ENCODE data around the gene CDK4. TPM values are rescaled to one million over a fixed set of nuclear protein-coding genes. Genes with fewer than 3 reads are reported as not detected.
"Not testable (repeated sequence)": the region's sequence is repeated elsewhere in the genome, so short reads cannot be mapped to it uniquely, and the experiment has no call there.

The CDK4 gene
- total and polyA plus RNA-seq, 2 donors, result 38.5 to 96.8 TPM

GRCh38 chr12:57726151-57726883 is 25.8 kb downstream of the CDK4 start:
- no peaks in the 10 kb centered on the region for H3K4me1 ChIP-seq (ENCODE audit: control insufficient read depth in 2 of 2, insufficient read depth in 2 of 2, low read length in 2 of 2)
- 92% methylated on average over 79 of the region's 79 CpGs for WGBS
- no peak overlapping the region for H3K27ac ChIP-seq (ENCODE audit: low read depth in 1 of 2, low read length in 1 of 2)
- peak overlapping the region; percentile 11 to 26 for H3K4me3 ChIP-seq (ENCODE audit: low read length in 2 of 2)
- peaks cover 0 to 13% of the 10 kb centered on the region in 2 donors for H3K27me3 ChIP-seq (ENCODE audit: control insufficient read depth in 2 of 2, insufficient read depth in 1 of 2, low read length in 1 of 2)
- peak in 3 of 9 donors; percentile 37 to 65 (median 50) for DNase-seq (ENCODE audit: low read depth in 6 of 9, low spot score in 9 of 9)
- H3K36me3 ChIP-seq (ENCODE audit: control insufficient read depth in 2 of 2, insufficient read depth in 2 of 2, low read length in 1 of 2), result peaks cover 49 to 56% of the 10 kb centered on the region in 2 donors
- peaks cover 1 to 11% of the 10 kb centered on the region in 2 donors for H3K9me3 ChIP-seq (ENCODE audit: control insufficient read depth in 2 of 2, insufficient read depth in 1 of 2, low read length in 1 of 2)

- Histone ChIP-seq H3K4me1 (ENCODE audit: control insufficient read depth in 2 of 2, insufficient read depth in 2 of 2, low read length in 2 of 2) (no peaks in the 10 kb centered on the region), H3K4me3 (ENCODE audit: low read length in 2 of 2) (no peak overlapping the region), H3K27ac (ENCODE audit: low read depth in 1 of 2, low read length in 1 of 2) (no peak overlapping the region), H3K36me3 (ENCODE audit: control insufficient read depth in 2 of 2, insufficient read depth in 2 of 2, low read length in 1 of 2) (peaks cover 49 to 55% of the 10 kb centered on the region in 2 donors), H3K9me3 (ENCODE audit: control insufficient read depth in 2 of 2, insufficient read depth in 1 of 2, low read length in 1 of 2) (peaks cover 1 to 11% of the 10 kb centered on the region in 2 donors), H3K27me3 (ENCODE audit: control insufficient read depth in 2 of 2, insufficient read depth in 1 of 2, low read length in 1 of 2) (peaks cover 0 to 13% of the 10 kb centered on the region in 2 donors)
- no peak for DNase-seq (ENCODE audit: low read depth in 6 of 9, low spot score in 9 of 9)
- WGBS, result 91% methylated on average over 10 of the region's 10 CpGs
These were observed 26.3 kb downstream of the CDK4 start for GRCh38 chr12:57725851-57726150.

- Histone ChIP-seq H3K27ac (ENCODE audit: low read depth in 1 of 2, low read length in 1 of 2) (no peak overlapping the region), H3K4me3 (ENCODE audit: low read length in 2 of 2) (no peak overlapping the region), H3K27me3 (ENCODE audit: control insufficient read depth in 2 of 2, insufficient read depth in 1 of 2, low read length in 1 of 2) (peaks cover 0 to 13% of the 10 kb centered on the region in 2 donors), H3K9me3 (ENCODE audit: control insufficient read depth in 2 of 2, insufficient read depth in 1 of 2, low read length in 1 of 2) (peaks cover 1 to 11% of the 10 kb centered on the region in 2 donors), H3K36me3 (ENCODE audit: control insufficient read depth in 2 of 2, insufficient read depth in 2 of 2, low read length in 1 of 2) (peaks cover 48 to 55% of the 10 kb centered on the region in 2 donors), H3K4me1 (ENCODE audit: control insufficient read depth in 2 of 2, insufficient read depth in 2 of 2, low read length in 2 of 2) (no peaks in the 10 kb centered on the region)
- DNase-seq (ENCODE audit: low read depth in 6 of 9, low spot score in 9 of 9), result no peak
- 89% methylated on average over 11 of the region's 11 CpGs for WGBS
These were observed 27.0 kb downstream of the CDK4 start for GRCh38 chr12:57724936-57725740.

GRCh38 chr12:57724003-57724935 is 27.8 kb downstream of the CDK4 start:
- WGBS, result 96% methylated on average over 12 of the region's 12 CpGs
- Histone ChIP-seq H3K27ac (ENCODE audit: low read depth in 1 of 2, low read length in 1 of 2) (no peak overlapping the region), H3K4me1 (ENCODE audit: control insufficient read depth in 2 of 2, insufficient read depth in 2 of 2, low read length in 2 of 2) (no peaks in the 10 kb centered on the region), H3K36me3 (ENCODE audit: control insufficient read depth in 2 of 2, insufficient read depth in 2 of 2, low read length in 1 of 2) (peaks cover 50 to 56% of the 10 kb centered on the region in 2 donors), H3K27me3 (ENCODE audit: control insufficient read depth in 2 of 2, insufficient read depth in 1 of 2, low read length in 1 of 2) (peaks cover 0 to 13% of the 10 kb centered on the region in 2 donors), H3K4me3 (ENCODE audit: low read length in 2 of 2) (no peak overlapping the region), H3K9me3 (ENCODE audit: control insufficient read depth in 2 of 2, insufficient read depth in 1 of 2, low read length in 1 of 2) (peaks cover 1 to 11% of the 10 kb centered on the region in 2 donors)
- DNase-seq (ENCODE audit: low read depth in 6 of 9, low spot score in 9 of 9), result no peak

GRCh38 chr12:57723630-57723962 is 28.5 kb downstream of the CDK4 start:
- Histone ChIP-seq H3K4me1 (ENCODE audit: control insufficient read depth in 2 of 2, insufficient read depth in 2 of 2, low read length in 2 of 2) (no peaks in the 10 kb centered on the region), H3K36me3 (ENCODE audit: control insufficient read depth in 2 of 2, insufficient read depth in 2 of 2, low read length in 1 of 2) (peaks cover 55 to 60% of the 10 kb centered on the region in 2 donors), H3K9me3 (ENCODE audit: control insufficient read depth in 2 of 2, insufficient read depth in 1 of 2, low read length in 1 of 2) (peaks cover 1 to 11% of the 10 kb centered on the region in 2 donors), H3K4me3 (ENCODE audit: low read length in 2 of 2) (no peak overlapping the region), H3K27me3 (ENCODE audit: control insufficient read depth in 2 of 2, insufficient read depth in 1 of 2, low read length in 1 of 2) (peaks cover 0 to 13% of the 10 kb centered on the region in 2 donors), H3K27ac (ENCODE audit: low read depth in 1 of 2, low read length in 1 of 2) (no peak overlapping the region)
- no peak for DNase-seq (ENCODE audit: low read depth in 6 of 9, low spot score in 9 of 9)
- WGBS, result 92% methylated on average over 2 of the region's 2 CpGs

- Histone ChIP-seq H3K27ac (ENCODE audit: low read depth in 1 of 2, low read length in 1 of 2) (no peak overlapping the region), H3K9me3 (ENCODE audit: control insufficient read depth in 2 of 2, insufficient read depth in 1 of 2, low read length in 1 of 2) (peaks cover 1 to 11% of the 10 kb centered on the region in 2 donors), H3K4me1 (ENCODE audit: control insufficient read depth in 2 of 2, insufficient read depth in 2 of 2, low read length in 2 of 2) (no peaks in the 10 kb centered on the region), H3K36me3 (ENCODE audit: control insufficient read depth in 2 of 2, insufficient read depth in 2 of 2, low read length in 1 of 2) (peaks cover 60% of the 10 kb centered on the region in 2 donors), H3K4me3 (ENCODE audit: low read length in 2 of 2) (no peak overlapping the region), H3K27me3 (ENCODE audit: control insufficient read depth in 2 of 2, insufficient read depth in 1 of 2, low read length in 1 of 2) (peaks cover 0 to 13% of the 10 kb centered on the region in 2 donors)
- DNase-seq (ENCODE audit: low read depth in 6 of 9, low spot score in 9 of 9), result no peak
- 93% methylated on average over 11 of the region's 11 CpGs for WGBS
These were observed 29.1 kb downstream of the CDK4 start for GRCh38 chr12:57722716-57723629.

- not testable (repeated sequence) for H3K27ac ChIP-seq (ENCODE audit: low read depth in 1 of 2, low read length in 1 of 2); DNase-seq (ENCODE audit: low read depth in 6 of 9, low spot score in 9 of 9); H3K4me1 ChIP-seq (ENCODE audit: control insufficient read depth in 2 of 2, insufficient read depth in 2 of 2, low read length in 2 of 2); H3K9me3 ChIP-seq (ENCODE audit: control insufficient read depth in 2 of 2, insufficient read depth in 1 of 2, low read length in 1 of 2); H3K4me3 ChIP-seq (ENCODE audit: low read length in 2 of 2); H3K27me3 ChIP-seq (ENCODE audit: control insufficient read depth in 2 of 2, insufficient read depth in 1 of 2, low read length in 1 of 2)
- 97% methylated on average over 16 of the region's 16 CpGs for WGBS
- peaks cover 57 to 58% of the 10 kb centered on the region in 2 donors for H3K36me3 ChIP-seq (ENCODE audit: control insufficient read depth in 2 of 2, insufficient read depth in 2 of 2, low read length in 1 of 2)
These were observed 30.1 kb downstream of the CDK4 start for GRCh38 chr12:57721846-57722608.

Measured in thymus (tissue), 11 donors.